OCI-LY1 (cell line): ENCODE results near the gene FBLIM1.

Source experiments
- EZH2 ChIP-seq: fragments of 200-600 bp; sonication (generic), shearing (Covaris generic); IDR thresholded peaks from 2 replicates; pipeline ENCODE4 v1.8.0; 2017; ENCODE audit warnings: borderline replicate concordance, mixed run types, mild to moderate bottlenecking, antibody characterized with exemption, low read length, moderate library complexity, mixed read lengths
- TF ChIP-seq, protein P1 (sequence below): fragments of 200-600 bp; sonication (generic), shearing (Covaris generic); IDR thresholded peaks from 2 replicates; pipeline ENCODE4 v1.5.1; 2017; ENCODE audit warnings: mild to moderate bottlenecking, antibody characterized with exemption, low read length, moderate library complexity, mixed read lengths

GRCh38 chr1:15756143-15757015 is 2.2 kb upstream of the FBLIM1 start:
- TF ChIP-seq, protein P1, sequence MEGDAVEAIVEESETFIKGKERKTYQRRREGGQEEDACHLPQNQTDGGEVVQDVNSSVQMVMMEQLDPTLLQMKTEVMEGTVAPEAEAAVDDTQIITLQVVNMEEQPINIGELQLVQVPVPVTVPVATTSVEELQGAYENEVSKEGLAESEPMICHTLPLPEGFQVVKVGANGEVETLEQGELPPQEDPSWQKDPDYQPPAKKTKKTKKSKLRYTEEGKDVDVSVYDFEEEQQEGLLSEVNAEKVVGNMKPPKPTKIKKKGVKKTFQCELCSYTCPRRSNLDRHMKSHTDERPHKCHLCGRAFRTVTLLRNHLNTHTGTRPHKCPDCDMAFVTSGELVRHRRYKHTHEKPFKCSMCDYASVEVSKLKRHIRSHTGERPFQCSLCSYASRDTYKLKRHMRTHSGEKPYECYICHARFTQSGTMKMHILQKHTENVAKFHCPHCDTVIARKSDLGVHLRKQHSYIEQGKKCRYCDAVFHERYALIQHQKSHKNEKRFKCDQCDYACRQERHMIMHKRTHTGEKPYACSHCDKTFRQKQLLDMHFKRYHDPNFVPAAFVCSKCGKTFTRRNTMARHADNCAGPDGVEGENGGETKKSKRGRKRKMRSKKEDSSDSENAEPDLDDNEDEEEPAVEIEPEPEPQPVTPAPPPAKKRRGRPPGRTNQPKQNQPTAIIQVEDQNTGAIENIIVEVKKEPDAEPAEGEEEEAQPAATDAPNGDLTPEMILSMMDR, result no peak
- no peak for TF ChIP-seq EZH2
